Caco-2 (cell line): ENCODE data around the gene JARID2. TPM values are rescaled to one million over a fixed set of nuclear protein-coding genes. Genes with fewer than 3 reads are reported as not detected.

Experiments
- BruUV-seq: library from RNA; stranded (reverse); fragments of 400-500 nt; replicated peaks from 2 replicates; lab custom pipeline; 2021; lab: Mats Ljungman, UMichigan
- CTCF ChIA-PET: fragments of 300-600 bp; sonication (Branson Sonifier 250); formaldehyde crosslinking; loops from one replicate; lab custom pipeline; 2022; ENCODE audit warnings: antibody characterized with exemption; lab: Charles Lee
- POLR2A ChIA-PET: fragments of 300-600 bp; sonication (Branson Sonifier 250); formaldehyde crosslinking; loops from one replicate; lab custom pipeline; 2022; ENCODE audit warnings: antibody characterized with exemption; lab: Charles Lee
- DNase-seq, 2 experiments: peaks; one replicate each; pipeline versions ENCODE4 v3.0.0 to v3.0.0-alpha.2; 2020 to 2022
- H3K27me3 ChIP-seq: replicated peaks from 2 replicates; pipeline ENCODE4 v1.6.0; 2011; ENCODE audit warnings: low read length; ENCODE audit not compliant: control insufficient read depth, insufficient read depth
- H3K36me3 ChIP-seq: 2 replicates; pipeline ENCODE4 v1.5.1; 2011; ENCODE audit warnings: low read length; ENCODE audit not compliant: control insufficient read depth, insufficient read depth
- H3K4me1 ChIP-seq: fragments of 250-450 bp; sonication (Bioruptor Pico); 2 replicates; pipeline ENCODE4 v1.5.1; 2020; ENCODE audit warnings: mild to moderate bottlenecking
- H3K4me3 ChIP-seq: 2 replicates; pipeline ENCODE4 v1.5.1; 2011; ENCODE audit warnings: low read depth, mild to moderate bottlenecking, control low read depth, low read length
- H3K9me3 ChIP-seq: fragments of 250-450 bp; sonication (Bioruptor Pico); 2 replicates; pipeline ENCODE4 v1.5.1; 2020; ENCODE audit warnings: mild to moderate bottlenecking, moderate library complexity
- H3K27ac Mint-ChIP-seq: one replicate; pipeline ENCODE4 v1.8.0; 2022; ENCODE audit warnings: mixed read lengths; ENCODE audit not compliant: unreplicated experiment
- H3K27me3 Mint-ChIP-seq: one replicate; pipeline ENCODE4 v1.8.0; 2022; ENCODE audit warnings: mixed read lengths; ENCODE audit not compliant: insufficient read depth, unreplicated experiment
- H3K36me3 Mint-ChIP-seq: one replicate; pipeline ENCODE4 v1.8.0; 2022; ENCODE audit warnings: mild to moderate bottlenecking, mixed read lengths; ENCODE audit not compliant: insufficient read depth, unreplicated experiment
- H3K4me1 Mint-ChIP-seq: one replicate; pipeline ENCODE4 v1.8.0; 2022; ENCODE audit warnings: low read depth, mixed read lengths; ENCODE audit not compliant: unreplicated experiment
- H3K4me3 Mint-ChIP-seq: one replicate; pipeline ENCODE4 v1.8.0; 2022; ENCODE audit warnings: mild to moderate bottlenecking, moderate library complexity, mixed read lengths; ENCODE audit not compliant: unreplicated experiment
- H3K9me3 Mint-ChIP-seq: one replicate; pipeline ENCODE4 v1.8.0; 2022; ENCODE audit warnings: mixed read lengths; ENCODE audit not compliant: unreplicated experiment
- CTCF ChIP-seq, 2 experiments: fragments of 200-600 bp in 1 of 2; IDR thresholded peaks; 1 replicate in 1 of 2; 2 replicates in 1 of 2; pipeline versions ENCODE4 v1.5.1 to v1.8.0; 2011 to 2022; ENCODE audit warnings: antibody characterized with exemption in 1 of 2, control low read depth in 1 of 2, inconsistent platforms in 1 of 2, low read depth in 1 of 2, low read length in 1 of 2, mild to moderate bottlenecking in 1 of 2, moderate library complexity in 1 of 2; ENCODE audit not compliant: insufficient read depth in 1 of 2, severe bottlenecking in 1 of 2, unreplicated experiment in 1 of 2
- intact Hi-C: fragments of 100-400 bp; cut with micrococcal nuclease; formaldehyde crosslinking; loops from one replicate; pipeline ENCODE4 v1.10.0; 2022; ENCODE audit not compliant: unreplicated experiment
- total RNA-seq: library from RNA; stranded (reverse); gene quantifications from 2 replicates; pipeline ENCODE4 v1.2.3, GENCODE V29; 2022

The JARID2 gene
- total RNA-seq, 1 experiment from 2014 or later = 18.3 TPM

GRCh38 chr6:15356937-15357336, 111.1 kb downstream of the JARID2 start:
- H3K4me3 ChIP-seq = no peak overlapping the region
- no TSS peak for BruUV-seq
- Mint-ChIP-seq H3K27ac (no peak overlapping the region), H3K9me3 (no peaks in the 10 kb centered on the region), H3K27me3 (no peaks in the 10 kb centered on the region), H3K36me3 (no peaks in the 10 kb centered on the region), H3K4me3 (no peak overlapping the region), H3K4me1 (peaks cover 8% of the 10 kb centered on the region)
- peaks cover under 1% of the 10 kb centered on the region for H3K4me1 ChIP-seq
- no peak for TF ChIP-seq CTCF (IDR thresholded peaks at IDR 0.05; ENCODE audit: insufficient read depth in 1 of 2, low read depth in 1 of 2, low read length in 1 of 2, severe bottlenecking in 1 of 2, unreplicated experiment in 1 of 2)
- intact Hi-C loops = no loop called here
- CTCF ChIA-PET = no interaction called here
- no peaks in the 10 kb centered on the region for H3K9me3 ChIP-seq
- no peaks in the 10 kb centered on the region for H3K27me3 ChIP-seq
- POLR2A ChIA-PET = no interaction called here
- H3K36me3 ChIP-seq = no peaks in the 10 kb centered on the region
- DNase-seq = no peak

GRCh38 chr6:15357782-15358181, 111.9 kb downstream of the JARID2 start:
- Histone ChIP-seq H3K4me1 (peaks cover 9% of the 10 kb centered on the region), H3K9me3 (no peaks in the 10 kb centered on the region), H3K36me3 (no peaks in the 10 kb centered on the region), H3K4me3 (no peak overlapping the region), H3K27me3 (no peaks in the 10 kb centered on the region)
- no peak for TF ChIP-seq CTCF (IDR thresholded peaks at IDR 0.05; ENCODE audit: insufficient read depth in 1 of 2, low read depth in 1 of 2, low read length in 1 of 2, severe bottlenecking in 1 of 2, unreplicated experiment in 1 of 2)
- no peaks in the 10 kb centered on the region for H3K9me3 Mint-ChIP-seq
- intact Hi-C loops = no loop called here
- H3K36me3 Mint-ChIP-seq = no peaks in the 10 kb centered on the region
- CTCF ChIA-PET = no interaction called here
- no peak overlapping the region for H3K27ac Mint-ChIP-seq
- peaks cover 8% of the 10 kb centered on the region for H3K4me1 Mint-ChIP-seq
- H3K4me3 Mint-ChIP-seq = no peak overlapping the region
- DNase-seq = no peak
- no peaks in the 10 kb centered on the region for H3K27me3 Mint-ChIP-seq
- no TSS peak for BruUV-seq
- POLR2A ChIA-PET = no interaction called here

- peaks cover 8% of the 10 kb centered on the region for H3K4me1 Mint-ChIP-seq
- intact Hi-C loops = no loop called here
- no peaks in the 10 kb centered on the region for H3K27me3 ChIP-seq
- ChIA-PET POLR2A (no interaction called here), CTCF (no interaction called here)
- no peaks in the 10 kb centered on the region for H3K36me3 Mint-ChIP-seq
- no peak overlapping the region for H3K4me3 Mint-ChIP-seq
- no peaks in the 10 kb centered on the region for H3K36me3 ChIP-seq
- no peaks in the 10 kb centered on the region for H3K9me3 ChIP-seq
- TF ChIP-seq CTCF (IDR thresholded peaks at IDR 0.05; ENCODE audit: insufficient read depth in 1 of 2, low read depth in 1 of 2, low read length in 1 of 2, severe bottlenecking in 1 of 2, unreplicated experiment in 1 of 2) = no peak
- H3K27me3 Mint-ChIP-seq = no peaks in the 10 kb centered on the region
- H3K4me3 ChIP-seq = no peak overlapping the region
- no peak for DNase-seq
- peaks cover 15% of the 10 kb centered on the region for H3K4me1 ChIP-seq
- no peaks in the 10 kb centered on the region for H3K9me3 Mint-ChIP-seq
- no TSS peak for BruUV-seq
- peak overlapping the region; percentile 38 for H3K27ac Mint-ChIP-seq
These were observed 112.9 kb downstream of the JARID2 start for GRCh38 chr6:15358579-15359327.
